OCI-LY7 (cell line): ENCODE data around the gene PRDM5. TPM values are rescaled to one million over a fixed set of nuclear protein-coding genes. Genes with fewer than 3 reads are reported as not detected.

ENCODE experiments used
- BruUV-seq: library from RNA; stranded (reverse); fragments of 400-500 nt; replicated peaks from 2 replicates; lab custom pipeline; 2021; lab: Mats Ljungman, UMichigan
- CTCF ChIA-PET: fragments of 300-600 bp; sonication (Branson Sonifier 250); formaldehyde crosslinking; loops from one replicate; lab custom pipeline; 2022; ENCODE audit warnings: antibody characterized with exemption; ENCODE audit not compliant: unreplicated experiment; lab: Charles Lee
- POLR2A ChIA-PET: fragments of 300-600 bp; sonication (Branson Sonifier 250); formaldehyde crosslinking; loops from one replicate; lab custom pipeline; 2022; ENCODE audit warnings: antibody characterized with exemption; lab: Charles Lee
- DNase-seq: peaks from one replicate; pipeline ENCODE4 v3.0.0-alpha.2; 2015; ENCODE audit warnings: low spot score
- H2AFZ ChIP-seq: fragments of 200-600 bp; sonication (generic), shearing (Covaris generic); 2 replicates; pipeline ENCODE4 v1.6.1; 2014; ENCODE audit warnings: mild to moderate bottlenecking, antibody characterized with exemption, low read length, moderate library complexity
- H3K27ac ChIP-seq: fragments of 200-600 bp; sonication (generic); 2 replicates; pipeline ENCODE4 v1.5.1; 2014; ENCODE audit warnings: mixed run types, low read depth, mild to moderate bottlenecking, moderate library complexity, low read length, inconsistent platforms; ENCODE audit not compliant: poor library complexity, severe bottlenecking
- H3K36me3 ChIP-seq: fragments of 200-600 bp; sonication (generic); 2 replicates; pipeline ENCODE4 v1.6.1; 2014; ENCODE audit warnings: mild to moderate bottlenecking, antibody characterized with exemption, low read length, moderate library complexity, mixed read lengths; ENCODE audit not compliant: insufficient read depth
- H3K4me1 ChIP-seq: fragments of 200-600 bp; sonication (generic); 2 replicates; pipeline ENCODE4 v1.5.1; 2014; ENCODE audit warnings: mild to moderate bottlenecking, low read length; ENCODE audit not compliant: insufficient read depth, poor library complexity, severe bottlenecking
- H3K4me2 ChIP-seq: fragments of 200-600 bp; sonication (generic); 2 replicates; pipeline ENCODE4 v1.6.1; 2014; ENCODE audit warnings: mild to moderate bottlenecking, low read length
- H3K4me3 ChIP-seq: fragments of 200-600 bp; sonication (generic); 2 replicates; pipeline ENCODE4 v1.5.1; 2014; ENCODE audit warnings: mild to moderate bottlenecking, low read depth, low read length; ENCODE audit not compliant: poor library complexity, severe bottlenecking
- H3K79me2 ChIP-seq: fragments of 200-600 bp; sonication (generic); 2 replicates; pipeline ENCODE4 v1.6.1; 2016; ENCODE audit warnings: low read depth, mild to moderate bottlenecking, low read length, moderate library complexity, mixed read lengths; ENCODE audit not compliant: insufficient read depth
- H3K9me2 ChIP-seq: fragments of 200-600 bp; sonication (generic); 2 replicates; pipeline ENCODE4 v1.6.1; 2016; ENCODE audit warnings: mild to moderate bottlenecking, low read length, mixed read lengths; ENCODE audit not compliant: insufficient read depth
- H3K9me3 ChIP-seq: fragments of 200-600 bp; sonication (generic); 2 replicates; pipeline ENCODE4 v1.6.1; 2014; ENCODE audit warnings: mild to moderate bottlenecking, mixed run types, low read length, mixed read lengths
- H4K20me1 ChIP-seq: fragments of 200-600 bp; sonication (generic); 2 replicates; pipeline ENCODE4 v1.6.1; 2014; ENCODE audit warnings: mild to moderate bottlenecking, antibody characterized with exemption, low read length, moderate library complexity, mixed read lengths; ENCODE audit not compliant: insufficient read depth
- CTCF ChIP-seq: fragments of 200-600 bp; sonication (generic); conservative IDR thresholded peaks from 2 replicates; pipeline ENCODE4 v1.5.1; 2014; ENCODE audit warnings: mild to moderate bottlenecking, antibody characterized with exemption, low read length, moderate library complexity, mixed read lengths
- EZH2phosphoT487 ChIP-seq: fragments of 200-600 bp; sonication (generic); IDR thresholded peaks from 2 replicates; pipeline ENCODE4 v1.6.1; 2018; ENCODE audit warnings: low read depth, borderline replicate concordance, mild to moderate bottlenecking, mixed run types, antibody characterized with exemption, low read length, moderate library complexity, mixed read lengths
- intact Hi-C: fragments of 100-400 bp; cut with micrococcal nuclease; formaldehyde crosslinking; loops from one replicate; pipeline ENCODE4 v1.10.0; 2022; ENCODE audit not compliant: unreplicated experiment
- total RNA-seq, 2 experiments: library from RNA; depleted of rRNA in 1 of 2; stranded (reverse); fragments of >200 nt in 1 of 2; shearing (Covaris generic) in 1 of 2; gene quantifications; 2 replicates each; pipeline ENCODE4 v1.2.3, GENCODE V29; 2014 to 2022

PRDM5 gene
- total RNA-seq, 2 experiments from 2014 or later: 0.22 to 0.76 TPM

GRCh38 chr4:120964596-120964995, 42.1 kb upstream of the PRDM5 start:
- no peaks in the 10 kb centered on the region for H3K36me3 ChIP-seq
- no TSS peak for BruUV-seq
- no peak overlapping the region for H3K4me2 ChIP-seq
- H3K27ac ChIP-seq: no peak overlapping the region
- H4K20me1 ChIP-seq: no peaks in the 10 kb centered on the region
- H2AFZ ChIP-seq: no peak overlapping the region
- H3K9me3 ChIP-seq: no peaks in the 10 kb centered on the region
- no peaks in the 10 kb centered on the region for H3K9me2 ChIP-seq
- TF ChIP-seq EZH2phosphoT487: no peak
- TF ChIP-seq CTCF: no peak
- no peak overlapping the region for H3K4me3 ChIP-seq
- ChIA-PET POLR2A (interaction anchor here (0.6 to 0.7 kb wide), 2 partner anchors 315 to 1227 kb away, joined by 4 read pairs; no protein-coding TSS in a partner anchor), CTCF (no interaction called here)
- DNase-seq: no peak
- intact Hi-C loops: no loop called here
- H3K79me2 ChIP-seq: no peaks in the 10 kb centered on the region
- no peaks in the 10 kb centered on the region for H3K4me1 ChIP-seq

GRCh38 chr4:120963449-120963848, 40.9 kb upstream of the PRDM5 start:
- H2AFZ ChIP-seq: no peak overlapping the region
- H3K9me3 ChIP-seq: no peaks in the 10 kb centered on the region
- ChIA-PET CTCF (no interaction called here), POLR2A (no interaction called here)
- no peak overlapping the region for H3K4me3 ChIP-seq
- TF ChIP-seq CTCF (no peak), EZH2phosphoT487 (no peak)
- H3K4me2 ChIP-seq: no peak overlapping the region
- intact Hi-C loops: no loop called here
- H3K36me3 ChIP-seq: no peaks in the 10 kb centered on the region
- BruUV-seq: no TSS peak
- no peak for DNase-seq
- no peak overlapping the region for H3K27ac ChIP-seq
- no peaks in the 10 kb centered on the region for H3K9me2 ChIP-seq
- H3K79me2 ChIP-seq: no peaks in the 10 kb centered on the region
- no peaks in the 10 kb centered on the region for H4K20me1 ChIP-seq
- H3K4me1 ChIP-seq: no peaks in the 10 kb centered on the region

GRCh38 chr4:120960656-120961267, 38.2 kb upstream of the PRDM5 start:
- Histone ChIP-seq H3K9me3 (no peaks in the 10 kb centered on the region), H4K20me1 (no peaks in the 10 kb centered on the region), H3K27ac (no peak overlapping the region), H3K79me2 (no peaks in the 10 kb centered on the region), H3K4me2 (no peak overlapping the region), H3K4me3 (no peak overlapping the region), H3K9me2 (no peaks in the 10 kb centered on the region), H3K36me3 (no peaks in the 10 kb centered on the region), H2AFZ (no peak overlapping the region), H3K4me1 (no peaks in the 10 kb centered on the region)
- intact Hi-C loops: no loop called here
- ChIA-PET CTCF (no interaction called here), POLR2A (interaction anchor here (0.5 to 1.0 kb wide), 2 partner anchors 245 to 260 kb away, joined by 3 to 4 read pairs; no protein-coding TSS in a partner anchor)
- no peak for DNase-seq
- TF ChIP-seq EZH2phosphoT487 (no peak), CTCF (no peak)
- no TSS peak for BruUV-seq
